GM21381 (cell line): ENCODE data around the gene PPAN.

Experiments used
- ATAC-seq: cut with Tn5 transposase; IDR thresholded peaks from one replicate; pipeline ENCODE4 v1.9.1; 2021; ENCODE audit warnings: mild to moderate bottlenecking, moderate library complexity; ENCODE audit not compliant: unreplicated experiment

The PPAN gene

GRCh38 chr19:10092648-10093294 is 13.4 kb upstream of the PPAN start:
- no peak for ATAC-seq

GRCh38 chr19:10093295-10094186 is 12.6 kb upstream of the PPAN start:
- ATAC-seq, result no peak

- no peak for ATAC-seq
These were observed 10.6 kb upstream of the PPAN start for GRCh38 chr19:10095622-10095947.

- peak; percentile 78 for ATAC-seq
These were observed 10.1 kb upstream of the PPAN start for GRCh38 chr19:10095948-10096614.

GRCh38 chr19:10096615-10096963 is 9.6 kb upstream of the PPAN start:
- ATAC-seq, result no peak

- ATAC-seq, result no peak
These were observed 5.9 kb upstream of the PPAN start for GRCh38 chr19:10100163-10100785.

- ATAC-seq, result peak; percentile 28
These were observed 3.4 kb upstream of the PPAN start for GRCh38 chr19:10102787-10103236.

- ATAC-seq, result no peak
These were observed 2.0 kb upstream of the PPAN start for GRCh38 chr19:10104130-10104513.

- ATAC-seq, result peak; percentile 36
These were observed 1.3 kb upstream of the PPAN start for GRCh38 chr19:10104665-10105508.

- ATAC-seq, result peak; percentile 16
These were observed 558 bp upstream of the PPAN start for GRCh38 chr19:10105509-10106099.

GRCh38 chr19:10107254-10107653 is 1.1 kb downstream of the PPAN start:
- ATAC-seq, result no peak

- ATAC-seq, result no peak
These were observed 1.7 kb downstream of the PPAN start for GRCh38 chr19:10107817-10108367.

GRCh38 chr19:10109528-10109927 is 3.4 kb downstream of the PPAN start:
- no peak for ATAC-seq

GRCh38 chr19:10110076-10110971 is 4.2 kb downstream of the PPAN start:
- ATAC-seq, result no peak

- no peak for ATAC-seq
These were observed 4.8 kb downstream of the PPAN start for GRCh38 chr19:10110972-10111317.

GRCh38 chr19:10111405-10111811 is 5.2 kb downstream of the PPAN start, which contains the start of gene P2RY11:
TSS of gene P2RY11 (plus strand) at chr19:10111693. CDS start at chr19:10111722, 29 bp downstream.
- no peak for ATAC-seq

GRCh38 chr19:10112037-10112761 is 6.0 kb downstream of the PPAN start:
- no peak for ATAC-seq

GRCh38 chr19:10112895-10113591 is 6.9 kb downstream of the PPAN start:
- no peak for ATAC-seq
